Measurements from ENCODE around the gene CRAMP1.

DNA sequence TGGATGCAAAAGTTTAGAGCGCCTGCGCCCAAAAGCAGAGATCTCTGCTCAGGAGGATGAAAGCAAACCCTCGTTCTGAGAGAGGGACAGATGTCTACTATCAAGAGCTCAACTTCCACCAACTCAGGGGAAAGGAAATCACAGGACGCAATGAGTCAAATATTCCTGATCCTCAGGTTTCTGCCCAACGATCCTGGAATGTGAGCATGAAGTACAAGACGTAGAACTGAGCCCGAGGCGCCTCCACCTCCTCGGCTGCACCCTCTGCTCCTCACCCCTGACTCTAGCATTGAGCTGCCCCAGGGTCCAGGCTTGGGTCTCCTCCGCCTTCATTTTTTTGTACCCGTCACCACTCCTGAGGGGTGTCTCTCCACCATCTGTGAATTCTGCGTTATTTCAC lies 15.6 kb upstream of the CRAMP1 start:
- TF ChIP-seq, protein P1, sequence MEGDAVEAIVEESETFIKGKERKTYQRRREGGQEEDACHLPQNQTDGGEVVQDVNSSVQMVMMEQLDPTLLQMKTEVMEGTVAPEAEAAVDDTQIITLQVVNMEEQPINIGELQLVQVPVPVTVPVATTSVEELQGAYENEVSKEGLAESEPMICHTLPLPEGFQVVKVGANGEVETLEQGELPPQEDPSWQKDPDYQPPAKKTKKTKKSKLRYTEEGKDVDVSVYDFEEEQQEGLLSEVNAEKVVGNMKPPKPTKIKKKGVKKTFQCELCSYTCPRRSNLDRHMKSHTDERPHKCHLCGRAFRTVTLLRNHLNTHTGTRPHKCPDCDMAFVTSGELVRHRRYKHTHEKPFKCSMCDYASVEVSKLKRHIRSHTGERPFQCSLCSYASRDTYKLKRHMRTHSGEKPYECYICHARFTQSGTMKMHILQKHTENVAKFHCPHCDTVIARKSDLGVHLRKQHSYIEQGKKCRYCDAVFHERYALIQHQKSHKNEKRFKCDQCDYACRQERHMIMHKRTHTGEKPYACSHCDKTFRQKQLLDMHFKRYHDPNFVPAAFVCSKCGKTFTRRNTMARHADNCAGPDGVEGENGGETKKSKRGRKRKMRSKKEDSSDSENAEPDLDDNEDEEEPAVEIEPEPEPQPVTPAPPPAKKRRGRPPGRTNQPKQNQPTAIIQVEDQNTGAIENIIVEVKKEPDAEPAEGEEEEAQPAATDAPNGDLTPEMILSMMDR (IDR thresholded peaks at IDR 0.05): no peak
- TF ChIP-seq, protein P2, sequence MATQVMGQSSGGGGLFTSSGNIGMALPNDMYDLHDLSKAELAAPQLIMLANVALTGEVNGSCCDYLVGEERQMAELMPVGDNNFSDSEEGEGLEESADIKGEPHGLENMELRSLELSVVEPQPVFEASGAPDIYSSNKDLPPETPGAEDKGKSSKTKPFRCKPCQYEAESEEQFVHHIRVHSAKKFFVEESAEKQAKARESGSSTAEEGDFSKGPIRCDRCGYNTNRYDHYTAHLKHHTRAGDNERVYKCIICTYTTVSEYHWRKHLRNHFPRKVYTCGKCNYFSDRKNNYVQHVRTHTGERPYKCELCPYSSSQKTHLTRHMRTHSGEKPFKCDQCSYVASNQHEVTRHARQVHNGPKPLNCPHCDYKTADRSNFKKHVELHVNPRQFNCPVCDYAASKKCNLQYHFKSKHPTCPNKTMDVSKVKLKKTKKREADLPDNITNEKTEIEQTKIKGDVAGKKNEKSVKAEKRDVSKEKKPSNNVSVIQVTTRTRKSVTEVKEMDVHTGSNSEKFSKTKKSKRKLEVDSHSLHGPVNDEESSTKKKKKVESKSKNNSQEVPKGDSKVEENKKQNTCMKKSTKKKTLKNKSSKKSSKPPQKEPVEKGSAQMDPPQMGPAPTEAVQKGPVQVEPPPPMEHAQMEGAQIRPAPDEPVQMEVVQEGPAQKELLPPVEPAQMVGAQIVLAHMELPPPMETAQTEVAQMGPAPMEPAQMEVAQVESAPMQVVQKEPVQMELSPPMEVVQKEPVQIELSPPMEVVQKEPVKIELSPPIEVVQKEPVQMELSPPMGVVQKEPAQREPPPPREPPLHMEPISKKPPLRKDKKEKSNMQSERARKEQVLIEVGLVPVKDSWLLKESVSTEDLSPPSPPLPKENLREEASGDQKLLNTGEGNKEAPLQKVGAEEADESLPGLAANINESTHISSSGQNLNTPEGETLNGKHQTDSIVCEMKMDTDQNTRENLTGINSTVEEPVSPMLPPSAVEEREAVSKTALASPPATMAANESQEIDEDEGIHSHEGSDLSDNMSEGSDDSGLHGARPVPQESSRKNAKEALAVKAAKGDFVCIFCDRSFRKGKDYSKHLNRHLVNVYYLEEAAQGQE (IDR thresholded peaks at IDR 0.05; ENCODE audit: insufficient read depth in 1 of 2, low read depth in 2 of 2, low read length in 1 of 2): no peak
- no peak for TF ChIP-seq POLR2AphosphoS5 (IDR thresholded peaks at IDR 0.05; ENCODE audit: low read depth, low read length)
- TF ChIP-seq SIN3A (IDR thresholded peaks at IDR 0.05; ENCODE audit: borderline replicate concordance, insufficient read depth, low read depth, low read length): no peak
- TF ChIP-seq TCF7L2 (IDR thresholded peaks at IDR 0.05; ENCODE audit: low read depth, low read length): no peak
